Body of pancreas (tissue), 4 donors: Measurements from ENCODE around the gene CYGB.

ENCODE experiments used
- POLR2A ChIP-seq, 3 donors: fragments of 450-650 bp; IDR thresholded peaks; one replicate each; pipeline ENCODE4 v1.6.1; 2016; ENCODE audit warnings: antibody characterized with exemption in 3 of 3, mild to moderate bottlenecking in 2 of 3
- TF ChIP-seq, protein P1 (sequence below), 7 experiments: fragments of 450-650 bp in 4 of 7; fragments of 200-600 bp in 3 of 7; sonication (generic) in 3 of 7; IDR thresholded peaks; one replicate each; pipeline ENCODE4 v1.5.1; 2016 to 2019; ENCODE audit warnings: antibody characterized with exemption in 7 of 7

GRCh38 chr17:76558198-76559095 lies 20.9 kb upstream of the CYGB start:
- no peak for TF ChIP-seq POLR2A (IDR thresholded peaks at IDR 0.05)
- TF ChIP-seq, protein P1, sequence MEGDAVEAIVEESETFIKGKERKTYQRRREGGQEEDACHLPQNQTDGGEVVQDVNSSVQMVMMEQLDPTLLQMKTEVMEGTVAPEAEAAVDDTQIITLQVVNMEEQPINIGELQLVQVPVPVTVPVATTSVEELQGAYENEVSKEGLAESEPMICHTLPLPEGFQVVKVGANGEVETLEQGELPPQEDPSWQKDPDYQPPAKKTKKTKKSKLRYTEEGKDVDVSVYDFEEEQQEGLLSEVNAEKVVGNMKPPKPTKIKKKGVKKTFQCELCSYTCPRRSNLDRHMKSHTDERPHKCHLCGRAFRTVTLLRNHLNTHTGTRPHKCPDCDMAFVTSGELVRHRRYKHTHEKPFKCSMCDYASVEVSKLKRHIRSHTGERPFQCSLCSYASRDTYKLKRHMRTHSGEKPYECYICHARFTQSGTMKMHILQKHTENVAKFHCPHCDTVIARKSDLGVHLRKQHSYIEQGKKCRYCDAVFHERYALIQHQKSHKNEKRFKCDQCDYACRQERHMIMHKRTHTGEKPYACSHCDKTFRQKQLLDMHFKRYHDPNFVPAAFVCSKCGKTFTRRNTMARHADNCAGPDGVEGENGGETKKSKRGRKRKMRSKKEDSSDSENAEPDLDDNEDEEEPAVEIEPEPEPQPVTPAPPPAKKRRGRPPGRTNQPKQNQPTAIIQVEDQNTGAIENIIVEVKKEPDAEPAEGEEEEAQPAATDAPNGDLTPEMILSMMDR (IDR thresholded peaks at IDR 0.05), result peak; percentile 16 to 43 (median 28)
